PC-3 (cell line): ENCODE measurements around the gene CCDC91. TPM values are rescaled to one million over a fixed set of nuclear protein-coding genes. Genes with fewer than 3 reads are reported as not detected.
A peak's percentile ranks its signal among the peaks of the same experiment; 100 is the strongest.

ENCODE experiments used
- ATAC-seq: fragments of 200-7000 bp; cut with Tn5 transposase; 2 replicates; pipeline ENCODE4 v1.9.1; 2020; ENCODE audit warnings: mild to moderate bottlenecking, moderate library complexity
- BruUV-seq: library from RNA; stranded (reverse); fragments of 400-500 nt; replicated peaks from 2 replicates; lab custom pipeline; 2021; lab: Mats Ljungman, UMichigan
- CTCF ChIA-PET: fragments of 300-600 bp; sonication (Branson Sonifier 250); formaldehyde crosslinking; loops from one replicate; lab custom pipeline; 2022; ENCODE audit warnings: antibody characterized with exemption; lab: Charles Lee
- POLR2A ChIA-PET: fragments of 300-600 bp; sonication (Branson Sonifier 250); formaldehyde crosslinking; loops from one replicate; lab custom pipeline; 2022; ENCODE audit warnings: antibody characterized with exemption; ENCODE audit not compliant: unreplicated experiment; lab: Charles Lee
- DNase-seq: peaks from one replicate; pipeline ENCODE4 v3.0.0-alpha.2; 2015
- H2AFZ ChIP-seq: fragments of 300-600 bp; sonication (generic); 2 replicates; pipeline ENCODE4 v1.6.0; 2016; ENCODE audit warnings: antibody characterized with exemption, low read length
- H3F3A ChIP-seq: fragments of 300-600 bp; sonication (generic); one replicate; pipeline ENCODE4 v1.6.0; 2017; ENCODE audit warnings: antibody characterized with exemption, low read length, control low read depth, mild to moderate bottlenecking; ENCODE audit not compliant: unreplicated experiment
- H3K27ac ChIP-seq: fragments of 300-600 bp; sonication (generic); 2 replicates; pipeline ENCODE4 v1.5.1; 2016; ENCODE audit warnings: mild to moderate bottlenecking, low read length
- H3K27me3 ChIP-seq: fragments of 300-600 bp; sonication (generic); 2 replicates; pipeline ENCODE4 v1.6.1; 2016; ENCODE audit warnings: low read length, mixed read lengths
- H3K36me3 ChIP-seq: fragments of 300-600 bp; sonication (generic); 2 replicates; pipeline ENCODE4 v1.6.1; 2016; ENCODE audit warnings: low read depth, mixed run types, low read length, mixed read lengths
- H3K4me1 ChIP-seq: fragments of 300-600 bp; sonication (generic); 2 replicates; pipeline ENCODE4 v1.5.1; 2016; ENCODE audit warnings: low read length; ENCODE audit not compliant: insufficient read depth
- H3K4me2 ChIP-seq: fragments of 300-600 bp; sonication (generic); 2 replicates; pipeline ENCODE4 v1.6.0; 2016; ENCODE audit warnings: low read length
- H3K4me3 ChIP-seq: fragments of 300-600 bp; sonication (generic); 2 replicates; pipeline ENCODE4 v1.5.1; 2016; ENCODE audit warnings: mild to moderate bottlenecking, low read length, mixed read lengths
- H3K79me2 ChIP-seq: fragments of 300-600 bp; sonication (generic); 2 replicates; pipeline ENCODE4 v1.6.1; 2017; ENCODE audit warnings: low read length, mixed read lengths
- H3K9ac ChIP-seq: fragments of 300-600 bp; sonication (generic); 2 replicates; pipeline ENCODE4 v1.6.0; 2016; ENCODE audit warnings: mild to moderate bottlenecking, low read length
- H3K9me2 ChIP-seq: fragments of 300-600 bp; sonication (generic); replicated peaks from 2 replicates; pipeline ENCODE4 v1.6.1; 2016; ENCODE audit warnings: mixed run types, low read length, mixed read lengths
- H3K9me3 ChIP-seq: fragments of 300-600 bp; sonication (generic); 2 replicates; pipeline ENCODE4 v1.6.1; 2016; ENCODE audit warnings: low read length, mixed read lengths
- H4K20me1 ChIP-seq: fragments of 300-600 bp; sonication (generic); 2 replicates; pipeline ENCODE4 v1.6.1; 2016; ENCODE audit warnings: low read length, mixed read lengths
- CTCF ChIP-seq: fragments of 300-600 bp; sonication (generic); conservative IDR thresholded peaks from 2 replicates; pipeline ENCODE4 v1.5.1; 2017; ENCODE audit warnings: antibody characterized with exemption, low read depth, mild to moderate bottlenecking, low read length
- EZH2 ChIP-seq: fragments of 300-600 bp; sonication (generic); IDR thresholded peaks from one replicate; pipeline ENCODE4 v1.6.1; 2017; ENCODE audit warnings: antibody characterized with exemption, mild to moderate bottlenecking, low read length; ENCODE audit not compliant: unreplicated experiment
- EZH2phosphoT487 ChIP-seq: fragments of 300-600 bp; sonication (generic); IDR thresholded peaks from 2 replicates; pipeline ENCODE4 v1.6.1; 2018; ENCODE audit warnings: mild to moderate bottlenecking, antibody characterized with exemption, low read length, borderline replicate concordance
- intact Hi-C: fragments of 100-400 bp; cut with micrococcal nuclease; formaldehyde crosslinking; loops from 2 replicates; pipeline ENCODE4 v1.9.0; 2023
- total RNA-seq: library from RNA; depleted of rRNA; stranded (reverse); fragments of >200 nt; gene quantifications from 2 replicates; pipeline ENCODE4 v1.2.3, GENCODE V29; 2014

The CCDC91 gene
- total RNA-seq, 1 experiment from 2014 or later = 15.7 TPM

DNA sequence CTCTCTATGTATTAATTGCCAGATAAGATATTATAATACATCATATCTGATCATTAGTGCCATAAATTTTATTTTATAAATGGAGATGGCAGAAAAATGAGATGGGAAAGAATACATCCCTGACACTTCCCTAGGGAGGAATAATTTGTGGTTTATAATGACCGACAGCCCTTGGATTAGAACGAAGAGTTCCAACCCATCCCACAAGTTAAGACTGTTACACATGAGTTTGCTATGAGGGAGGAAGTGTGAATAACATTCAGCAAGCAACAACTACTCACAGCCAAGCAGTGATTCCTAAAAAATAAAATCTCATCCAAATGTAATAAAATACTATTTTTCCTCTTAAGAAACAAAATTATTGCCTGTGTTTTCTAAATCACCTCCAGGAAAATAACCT is 299.0 kb downstream of the CCDC91 start:
- H3K4me2 ChIP-seq = no peak overlapping the region
- CTCF ChIA-PET = no interaction called here

DNA sequence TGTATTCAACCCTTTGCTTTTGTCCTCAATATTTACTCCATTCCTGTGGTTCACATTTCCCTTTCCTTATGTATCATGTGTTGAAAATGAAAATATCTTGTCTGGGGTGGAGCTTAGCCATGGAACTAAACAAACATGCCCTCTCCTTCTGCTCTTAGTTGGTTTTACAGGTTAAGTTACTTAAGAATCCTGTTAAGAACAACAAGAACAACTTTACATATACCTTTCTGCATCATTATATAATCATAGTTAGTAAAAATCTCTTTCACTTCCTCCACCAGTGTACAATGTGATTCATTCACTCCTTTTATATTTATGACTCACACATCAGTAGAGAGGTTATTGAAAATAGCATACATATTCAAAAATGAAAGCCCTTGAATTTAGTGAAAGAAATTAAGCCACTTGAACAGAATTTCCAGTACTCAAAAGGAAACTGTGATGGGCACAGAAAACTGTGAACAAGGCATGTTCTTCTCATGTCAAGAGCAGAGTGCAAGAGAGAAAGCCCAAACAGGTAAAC is 307.7 kb downstream of the CCDC91 start:
- ChIA-PET CTCF (interaction anchor here (0.7 kb wide), 1 partner anchor 650 kb away, joined by 3 read pairs; no protein-coding TSS in a partner anchor), POLR2A (interaction anchor here (0.5 kb wide), 1 partner anchor 1061 kb away, joined by 5 read pairs; no protein-coding TSS in a partner anchor)
- Histone ChIP-seq H3K4me2 (peak overlapping the region; percentile 53), H3K27ac (peak overlapping the region; percentile 63), H3K9ac (no peak overlapping the region), H3K36me3 (no peaks in the 10 kb centered on the region), H3F3A (peaks cover 8% of the 10 kb centered on the region), H3K4me3 (no peak overlapping the region; the same call in 1 of the 2 replicates), H3K9me3 (no peaks in the 10 kb centered on the region), H3K27me3 (no peaks in the 10 kb centered on the region), H3K9me2 (no peaks in the 10 kb centered on the region), H3K4me1 (peaks cover 26% of the 10 kb centered on the region), H3K79me2 (no peaks in the 10 kb centered on the region), H2AFZ (no peak overlapping the region), H4K20me1 (no peaks in the 10 kb centered on the region)
- no TSS peak for BruUV-seq
- intact Hi-C loops = loop anchor here (2.0 to 10.0 kb wide), 5 partner anchors 41 to 497 kb away; partner anchors contain the start of gene CCDC91
- DNase-seq = peak; percentile 93
- TF ChIP-seq CTCF (no peak), EZH2 (no peak), EZH2phosphoT487 (no peak)
- ATAC-seq = peak; percentile 95

More for the DNA sequence above, 299.0 kb downstream of the CCDC91 start:
- Histone ChIP-seq H3K4me1 (no peaks in the 10 kb centered on the region), H3K27ac (no peak overlapping the region), H3K9me3 (no peaks in the 10 kb centered on the region), H3K79me2 (no peaks in the 10 kb centered on the region), H3K27me3 (no peaks in the 10 kb centered on the region), H3K36me3 (no peaks in the 10 kb centered on the region), H3K9me2 (no peaks in the 10 kb centered on the region), H3K9ac (no peak overlapping the region), H3F3A (no peaks in the 10 kb centered on the region), H3K4me3 (no peak overlapping the region), H4K20me1 (no peaks in the 10 kb centered on the region), H2AFZ (no peak overlapping the region)
- POLR2A ChIA-PET = no interaction called here
- ATAC-seq (no peak), DNase-seq (no peak)
- no TSS peak for BruUV-seq
- TF ChIP-seq CTCF (no peak), EZH2 (no peak), EZH2phosphoT487 (no peak)
- intact Hi-C loops = no loop called here

- POLR2A ChIA-PET = interaction anchor here (0.5 kb wide), 1 partner anchor 1062 kb away, joined by 5 read pairs; no protein-coding TSS in a partner anchor
- DNase-seq = no peak
- Histone ChIP-seq H3K36me3 (no peaks in the 10 kb centered on the region), H3K27me3 (no peaks in the 10 kb centered on the region), H4K20me1 (no peaks in the 10 kb centered on the region), H3K4me2 (no peak overlapping the region), H3F3A (peaks cover 8% of the 10 kb centered on the region), H3K9me2 (no peaks in the 10 kb centered on the region), H3K4me1 (peaks cover 26% of the 10 kb centered on the region), H3K9ac (no peak overlapping the region), H3K4me3 (no peak overlapping the region), H2AFZ (no peak overlapping the region), H3K9me3 (no peaks in the 10 kb centered on the region), H3K27ac (no peak overlapping the region), H3K79me2 (no peaks in the 10 kb centered on the region)
- no TSS peak for BruUV-seq
- ATAC-seq = no peak
- intact Hi-C loops = loop anchor here (2.0 to 10.0 kb wide), 5 partner anchors 40 to 496 kb away; partner anchors contain the start of gene CCDC91
- CTCF ChIA-PET = no interaction called here
- TF ChIP-seq EZH2 (no peak), EZH2phosphoT487 (no peak), CTCF (no peak)
Measured at GRCh38 chr12:28498850-28499249, 308.6 kb downstream of the CCDC91 start.
